Bronchial epithelial cell (primary cell): ENCODE measurements around the gene FOXC1. TPM values are rescaled to one million over a fixed set of nuclear protein-coding genes. Genes with fewer than 3 reads are reported as not detected.

Source experiments
- DNase-seq: peaks from one replicate; pipeline ENCODE4 v3.0.0-alpha.2; 2010; ENCODE audit warnings: low read depth
- FAIRE-seq: peaks from 2 replicates; lab custom pipeline; 2011; peaks lifted over from hg19 to GRCh38; lab: Jason Lieb, UNC
- H3K27me3 ChIP-seq: 2 replicates; pipeline ENCODE4 v1.5.1; 2011; ENCODE audit warnings: low read length; ENCODE audit not compliant: control insufficient read depth, insufficient read depth
- H3K36me3 ChIP-seq: 2 replicates; pipeline ENCODE4 v1.5.1; 2011; ENCODE audit warnings: low read length; ENCODE audit not compliant: control insufficient read depth, insufficient read depth
- H3K4me3 ChIP-seq: 2 replicates; pipeline ENCODE4 v1.5.1; 2011; ENCODE audit warnings: mild to moderate bottlenecking, low read depth, low read length, control low read depth
- CTCF ChIP-seq: IDR thresholded peaks from 2 replicates; pipeline ENCODE4 v1.5.1; 2011; ENCODE audit warnings: mild to moderate bottlenecking, moderate library complexity, low read length, control low read depth, inconsistent platforms; ENCODE audit not compliant: insufficient read depth, severe bottlenecking
- total RNA-seq: library from RNA; depleted of rRNA; stranded (reverse); fragments of >200 nt; gene quantifications from 2 replicates; pipeline ENCODE4 v1.2.1, GENCODE V29; 2014

FOXC1 gene
- total RNA-seq, 1 donor from 2014 or later, result 3.7 TPM

DNA sequence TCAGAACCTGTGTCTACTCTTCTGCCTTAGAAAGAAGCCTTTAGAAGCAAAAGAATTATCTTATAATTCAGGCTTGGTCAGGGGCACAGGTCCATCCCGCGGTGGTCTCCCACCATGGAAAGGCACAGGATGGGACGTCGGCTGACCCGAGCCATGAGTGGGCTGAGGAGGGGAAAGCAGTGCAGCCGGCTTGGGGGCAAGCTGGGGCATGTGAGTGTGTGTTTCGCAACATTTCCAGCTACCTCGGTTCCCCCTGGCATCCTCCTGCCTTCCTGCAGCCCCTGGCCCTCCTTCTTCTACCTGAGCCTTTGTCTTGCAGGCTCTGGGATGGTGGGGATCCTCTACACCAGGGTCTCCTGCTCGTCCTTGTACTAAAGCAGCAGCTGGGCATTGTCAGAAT lies 29.1 kb upstream of the FOXC1 start:
- Histone ChIP-seq H3K4me3 (no peak overlapping the region), H3K36me3 (no peaks in the 10 kb centered on the region), H3K27me3 (peaks cover 4% of the 10 kb centered on the region)
- DNase-seq (no peak), FAIRE-seq (no peak)
- TF ChIP-seq CTCF, result no peak

DNA sequence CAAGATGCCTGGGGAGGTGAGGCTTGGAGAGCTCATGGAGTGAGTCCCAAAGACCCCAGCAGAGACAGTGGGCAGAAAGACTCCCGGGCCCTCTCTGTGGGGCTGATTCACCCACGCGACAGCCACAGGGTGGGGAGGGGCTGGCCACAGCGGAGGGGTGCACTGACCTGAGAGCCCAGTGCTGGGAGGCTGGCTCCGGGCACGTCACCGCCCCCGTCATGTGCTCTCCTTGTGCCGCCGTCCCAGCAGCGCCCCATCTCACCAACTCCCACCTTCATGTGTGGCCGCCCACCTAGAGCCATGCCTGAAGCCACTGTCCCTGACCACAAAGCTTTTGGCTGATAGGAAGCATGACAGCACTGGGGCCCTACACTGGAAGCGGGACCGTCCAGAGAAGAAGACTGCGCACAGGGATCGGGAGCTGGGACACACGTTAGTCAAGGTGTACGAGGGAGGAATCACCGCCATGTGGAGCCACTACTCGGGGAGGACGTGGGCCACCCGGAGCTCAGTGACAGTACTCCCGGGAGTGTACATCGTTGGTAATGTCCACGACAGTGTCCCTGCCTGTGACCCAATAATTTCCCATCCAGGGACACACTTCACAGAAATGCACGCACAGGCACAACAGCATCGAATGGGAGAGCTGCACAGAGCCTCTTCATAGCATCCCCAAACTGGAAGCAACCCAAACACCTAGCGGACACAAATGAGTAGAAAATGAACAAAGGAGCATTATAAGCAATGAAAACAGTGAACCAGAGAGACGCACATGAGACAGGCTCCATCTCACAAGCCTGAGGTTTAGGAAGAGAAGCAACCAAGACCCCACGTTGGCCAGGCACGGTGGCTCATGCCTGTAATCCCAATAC lies 28.4 kb upstream of the FOXC1 start:
- no peak for DNase-seq
- Histone ChIP-seq H3K4me3 (no peak overlapping the region), H3K36me3 (no peaks in the 10 kb centered on the region), H3K27me3 (peaks cover 4% of the 10 kb centered on the region)
- FAIRE-seq, result peak; percentile 13
- no peak for TF ChIP-seq CTCF

- no peaks in the 10 kb centered on the region for H3K36me3 ChIP-seq
- DNase-seq (no peak), FAIRE-seq (no peak)
- H3K27me3 ChIP-seq, result peaks cover 4% of the 10 kb centered on the region
- no peak for TF ChIP-seq CTCF
- H3K4me3 ChIP-seq, result no peak overlapping the region
Measured at GRCh38 chr6:1584146-1584545, 25.6 kb upstream of the FOXC1 start.

DNA sequence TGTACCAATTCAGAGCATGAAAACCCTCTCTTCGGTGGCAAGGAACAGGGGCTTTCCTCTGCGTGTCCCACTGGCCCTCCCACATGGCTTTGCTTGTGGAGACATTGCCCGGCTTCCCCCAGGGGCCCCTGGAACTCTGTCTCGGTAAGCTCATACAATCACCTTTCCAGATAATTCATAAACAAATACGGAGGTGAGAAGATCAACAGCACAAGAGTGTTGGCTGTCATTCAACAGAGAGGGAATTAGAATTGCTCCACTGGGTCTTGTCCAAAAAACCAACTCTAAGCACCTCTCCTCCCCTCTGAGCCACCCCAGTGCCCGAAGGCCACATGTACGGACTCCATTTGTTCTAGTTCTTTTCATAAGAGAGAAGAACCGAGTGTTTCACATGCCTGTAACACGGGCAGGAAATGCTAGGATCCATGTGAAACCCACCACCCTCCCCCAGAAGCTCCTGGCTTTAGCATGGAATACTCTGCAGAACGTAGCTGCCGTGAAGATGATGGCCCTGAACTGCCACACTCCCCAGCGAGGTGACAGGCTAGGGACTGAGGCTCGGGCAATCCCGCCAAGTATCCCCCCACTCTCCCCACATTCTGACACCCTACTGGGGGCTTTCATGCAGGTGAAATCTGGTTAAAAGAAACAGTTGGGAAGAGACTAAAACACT lies 24.6 kb upstream of the FOXC1 start:
- Histone ChIP-seq H3K36me3 (no peaks in the 10 kb centered on the region), H3K27me3 (peaks cover 4% of the 10 kb centered on the region), H3K4me3 (no peak overlapping the region)
- no peak for FAIRE-seq
- TF ChIP-seq CTCF, result no peak
- DNase-seq, result no peak

DNA sequence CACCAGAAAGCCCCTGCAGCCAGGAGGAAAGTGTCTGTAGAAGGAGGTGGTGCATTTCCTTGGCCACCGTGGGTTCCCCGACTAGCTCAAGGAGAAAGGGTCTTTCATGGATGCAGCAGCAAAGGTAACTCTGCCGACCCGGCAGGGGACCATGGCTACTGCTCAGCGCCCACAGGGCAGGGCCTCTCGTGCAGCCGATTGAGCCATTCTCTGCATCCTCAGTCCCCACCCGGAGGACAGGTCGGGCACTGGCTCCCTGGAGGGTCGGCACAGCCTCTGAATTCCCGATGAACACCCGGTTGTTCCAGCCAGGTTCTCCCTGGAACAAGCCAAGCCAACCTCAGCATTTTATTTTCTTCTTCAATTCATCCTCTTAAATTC lies 24.1 kb upstream of the FOXC1 start:
- DNase-seq (no peak), FAIRE-seq (no peak)
- H3K4me3 ChIP-seq, result no peak overlapping the region
- no peaks in the 10 kb centered on the region for H3K36me3 ChIP-seq
- H3K27me3 ChIP-seq, result peaks cover 4% of the 10 kb centered on the region
- TF ChIP-seq CTCF, result no peak
